Subcutaneous adipose tissue (tissue), 4 donors: ENCODE measurements around the gene ITFG2. TPM values are rescaled to one million over a fixed set of nuclear protein-coding genes. Genes with fewer than 3 reads are reported as not detected.

Source experiments
- total RNA-seq, 4 donors: library from RNA; depleted of rRNA; stranded (reverse); fragments of >200 nt; gene quantifications; one replicate each; pipeline ENCODE4 v1.1.0, GENCODE V29; 2016
- TF ChIP-seq, protein P1 (sequence below): fragments of 450-650 bp; IDR thresholded peaks from one replicate; pipeline ENCODE4 v1.5.1; 2016; ENCODE audit warnings: low read depth, mild to moderate bottlenecking, control low read depth, antibody characterized with exemption, moderate library complexity

Gene ITFG2
- total RNA-seq, 4 donors from 2014 or later, result 10.9 to 37.7 (median 23.4) TPM

DNA sequence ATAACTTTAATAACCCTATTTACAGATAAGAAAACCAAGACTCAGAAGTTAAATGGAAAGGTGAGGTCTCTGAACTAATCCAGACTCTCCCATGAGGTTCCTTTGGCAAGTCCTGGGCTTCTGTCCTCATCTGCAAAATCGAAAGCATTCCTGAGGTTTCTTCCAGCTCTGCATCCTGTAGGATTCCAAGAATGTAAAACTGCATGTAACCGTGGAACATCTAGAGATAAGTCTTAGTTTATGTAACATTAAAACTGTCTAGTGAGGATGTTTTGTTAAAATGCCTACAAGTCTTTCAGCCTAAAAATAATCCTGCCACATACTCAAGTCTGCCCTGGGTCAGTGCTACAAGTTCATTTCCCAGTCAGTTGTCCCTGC lies 7.3 kb upstream of the ITFG2 start:
- TF ChIP-seq, protein P1, sequence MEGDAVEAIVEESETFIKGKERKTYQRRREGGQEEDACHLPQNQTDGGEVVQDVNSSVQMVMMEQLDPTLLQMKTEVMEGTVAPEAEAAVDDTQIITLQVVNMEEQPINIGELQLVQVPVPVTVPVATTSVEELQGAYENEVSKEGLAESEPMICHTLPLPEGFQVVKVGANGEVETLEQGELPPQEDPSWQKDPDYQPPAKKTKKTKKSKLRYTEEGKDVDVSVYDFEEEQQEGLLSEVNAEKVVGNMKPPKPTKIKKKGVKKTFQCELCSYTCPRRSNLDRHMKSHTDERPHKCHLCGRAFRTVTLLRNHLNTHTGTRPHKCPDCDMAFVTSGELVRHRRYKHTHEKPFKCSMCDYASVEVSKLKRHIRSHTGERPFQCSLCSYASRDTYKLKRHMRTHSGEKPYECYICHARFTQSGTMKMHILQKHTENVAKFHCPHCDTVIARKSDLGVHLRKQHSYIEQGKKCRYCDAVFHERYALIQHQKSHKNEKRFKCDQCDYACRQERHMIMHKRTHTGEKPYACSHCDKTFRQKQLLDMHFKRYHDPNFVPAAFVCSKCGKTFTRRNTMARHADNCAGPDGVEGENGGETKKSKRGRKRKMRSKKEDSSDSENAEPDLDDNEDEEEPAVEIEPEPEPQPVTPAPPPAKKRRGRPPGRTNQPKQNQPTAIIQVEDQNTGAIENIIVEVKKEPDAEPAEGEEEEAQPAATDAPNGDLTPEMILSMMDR, result no peak

GRCh38 chr12:2806700-2807099 lies 5.8 kb upstream of the ITFG2 start:
- TF ChIP-seq, protein P1, result no peak

DNA sequence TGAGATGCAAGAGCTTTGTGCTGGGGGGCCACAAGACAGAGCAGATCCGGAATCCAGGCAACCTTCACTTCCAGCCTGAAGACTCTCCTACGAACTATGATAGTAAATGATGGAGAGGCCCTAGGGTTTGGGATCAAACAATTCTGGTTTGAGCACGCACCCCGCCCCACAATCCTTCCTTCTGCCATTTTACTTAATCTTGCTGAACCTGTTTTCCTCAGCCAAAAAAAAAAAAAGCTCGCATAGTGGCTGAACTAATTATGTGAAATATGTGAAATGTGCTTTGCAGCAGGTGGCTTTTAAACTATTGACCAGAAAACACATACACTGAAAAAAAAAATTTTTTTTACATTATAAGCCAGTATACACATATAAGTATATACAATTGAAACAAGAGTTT lies 667 bp upstream of the ITFG2 start:
- TF ChIP-seq, protein P1, result no peak

DNA sequence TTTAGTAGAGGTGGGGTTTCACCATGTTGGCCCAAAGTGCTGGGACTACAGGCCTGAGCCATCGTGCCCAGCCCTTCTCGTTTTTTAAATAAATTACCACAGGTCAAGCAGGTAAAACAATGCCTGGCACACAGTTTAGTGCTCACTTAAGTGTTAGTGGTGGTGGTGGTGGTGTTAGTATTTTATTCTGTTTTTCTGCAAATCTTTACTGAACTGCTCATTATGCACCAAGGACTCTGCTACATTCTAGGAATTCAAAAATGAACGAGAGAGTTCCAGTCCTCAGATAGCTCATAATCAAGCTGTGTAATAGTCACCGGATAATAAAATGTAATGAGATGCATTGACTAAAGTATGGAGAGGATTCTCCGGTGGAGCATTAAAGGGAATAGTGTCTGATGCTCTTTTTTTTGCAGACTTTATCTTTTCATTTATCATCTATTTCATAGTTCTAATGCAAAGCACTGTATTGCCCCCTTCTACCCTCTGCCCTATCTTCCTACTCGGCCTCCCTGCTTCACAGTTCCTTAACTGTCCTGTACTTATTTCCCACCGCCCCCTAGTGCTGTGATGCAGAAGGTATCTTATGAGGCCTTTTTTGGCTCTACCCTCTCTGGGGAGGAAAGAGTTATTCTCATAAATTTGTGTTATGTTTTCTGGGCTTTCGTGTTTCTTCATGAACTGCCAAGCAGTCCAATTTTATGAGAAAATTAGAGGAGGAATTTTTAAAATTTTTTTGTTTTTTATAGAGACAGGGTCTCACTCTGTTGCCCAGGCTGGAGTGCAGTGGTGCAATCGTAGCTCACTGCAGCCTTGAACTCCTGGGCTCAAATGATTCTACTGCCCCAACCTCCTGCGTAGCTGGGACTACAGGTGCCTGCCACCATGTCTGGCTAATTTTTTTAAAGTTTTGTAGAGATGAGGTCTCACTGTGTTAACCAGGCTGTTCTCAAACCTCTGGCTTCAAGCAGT lies 1.0 kb downstream of the ITFG2 start:
- TF ChIP-seq, protein P1, result no peak

DNA sequence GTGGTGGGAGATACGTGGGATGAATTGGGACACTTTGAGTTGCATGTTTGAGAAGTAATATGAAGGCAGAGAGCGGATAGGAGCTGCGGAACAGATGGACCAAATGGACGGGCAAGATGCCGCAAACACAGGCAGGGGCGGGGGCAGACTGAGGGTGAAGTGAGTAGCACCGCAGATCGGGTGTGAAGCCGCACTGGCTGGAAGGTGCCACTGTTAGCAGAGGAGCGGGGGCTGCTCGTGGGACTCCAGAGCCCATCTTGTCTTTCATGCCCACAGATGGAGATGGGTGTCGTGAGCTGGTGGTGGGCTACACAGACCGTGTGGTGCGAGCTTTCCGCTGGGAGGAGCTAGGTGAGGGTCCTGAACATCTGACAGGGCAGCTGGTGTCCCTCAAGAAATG lies 7.3 kb downstream of the ITFG2 start:
- TF ChIP-seq, protein P1, result no peak

GRCh38 chr12:2820432-2820831 lies 8.0 kb downstream of the ITFG2 start:
- TF ChIP-seq, protein P1, result no peak

DNA sequence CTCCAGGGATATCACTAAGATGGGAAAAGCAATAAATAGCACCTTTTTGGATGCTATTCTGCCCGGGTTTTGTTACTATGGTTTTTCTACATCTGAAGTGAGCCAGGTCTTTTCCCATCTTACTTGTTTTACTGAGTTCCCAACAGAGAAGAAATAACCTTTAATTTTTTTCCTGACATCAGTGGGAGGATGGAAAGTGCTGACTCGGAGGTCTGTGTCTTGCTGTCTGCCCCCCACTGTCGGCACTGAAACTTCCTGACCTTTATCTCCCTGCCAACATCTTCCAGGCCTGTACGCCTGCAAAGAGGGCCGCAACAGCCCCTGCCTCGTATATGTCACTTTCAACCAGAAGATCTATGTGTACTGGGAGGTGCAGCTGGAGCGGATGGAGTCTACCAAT lies 11.0 kb downstream of the ITFG2 start:
- TF ChIP-seq, protein P1, result no peak
